Neutrophil (primary cell): ENCODE results near the gene FAM20A.

Experiments
- H3K27ac ChIP-seq: fragments of 200-600 bp; sonication (generic); 2 replicates; pipeline ENCODE4 v1.5.1; 2016; ENCODE audit warnings: mild to moderate bottlenecking, moderate library complexity
- H3K27me3 ChIP-seq: fragments of 200-600 bp; sonication (generic); 2 replicates; pipeline ENCODE4 v1.6.0; 2016; ENCODE audit warnings: mild to moderate bottlenecking
- H3K36me3 ChIP-seq: fragments of 200-600 bp; sonication (generic); 2 replicates; pipeline ENCODE4 v1.5.1; 2017
- H3K4me1 ChIP-seq, 2 experiments: fragments of 200-600 bp in 1 of 2; sonication (generic) in 1 of 2; 1 replicate in 1 of 2; 2 replicates in 1 of 2; pipeline versions ENCODE4 v1.5.1 to v1.6.1; 2013 to 2016; ENCODE audit warnings: low read depth in 1 of 2, low read length in 1 of 2, mild to moderate bottlenecking in 1 of 2, moderate library complexity in 1 of 2; ENCODE audit not compliant: control insufficient read depth in 1 of 2, insufficient read depth in 1 of 2
- H3K4me3 ChIP-seq, 2 experiments: fragments of 200-600 bp in 1 of 2; sonication (generic) in 1 of 2; 1 replicate in 1 of 2; 2 replicates in 1 of 2; pipeline ENCODE4 v1.5.1; 2013 to 2016; ENCODE audit warnings: low read depth in 1 of 2, low read length in 1 of 2, mild to moderate bottlenecking in 1 of 2, moderate library complexity in 1 of 2
- H3K9me3 ChIP-seq: fragments of 200-600 bp; sonication (generic); 2 replicates; pipeline ENCODE4 v1.5.1; 2016
- CTCF ChIP-seq: fragments of 200-600 bp; sonication (generic); IDR thresholded peaks from 2 replicates; pipeline ENCODE4 v1.5.1; 2016; ENCODE audit warnings: antibody characterized with exemption

The FAM20A gene

GRCh38 chr17:68565661-68566441 is 35.3 kb downstream of the FAM20A start:
- TF ChIP-seq CTCF, result no peak
- no peak overlapping the region for H3K4me3 ChIP-seq
- H3K27ac ChIP-seq, result no peak overlapping the region
- H3K27me3 ChIP-seq, result peaks cover 61% of the 10 kb centered on the region
- no peaks in the 10 kb centered on the region for H3K4me1 ChIP-seq
- no peaks in the 10 kb centered on the region for H3K9me3 ChIP-seq
- H3K36me3 ChIP-seq, result no peaks in the 10 kb centered on the region

GRCh38 chr17:68564415-68565111 is 36.6 kb downstream of the FAM20A start:
- H3K9me3 ChIP-seq, result no peaks in the 10 kb centered on the region
- H3K36me3 ChIP-seq, result no peaks in the 10 kb centered on the region
- peaks cover 51% of the 10 kb centered on the region for H3K27me3 ChIP-seq
- no peak overlapping the region for H3K27ac ChIP-seq
- no peak overlapping the region for H3K4me3 ChIP-seq
- no peak for TF ChIP-seq CTCF
- no peaks in the 10 kb centered on the region for H3K4me1 ChIP-seq

- Histone ChIP-seq H3K4me3 (no peak overlapping the region), H3K36me3 (no peaks in the 10 kb centered on the region), H3K27ac (no peak overlapping the region), H3K9me3 (no peaks in the 10 kb centered on the region), H3K4me1 (no peaks in the 10 kb centered on the region), H3K27me3 (peaks cover 38% of the 10 kb centered on the region)
- no peak for TF ChIP-seq CTCF
Measured at GRCh38 chr17:68562736-68563135, 38.4 kb downstream of the FAM20A start.

- Histone ChIP-seq H3K27me3 (peaks cover 29% of the 10 kb centered on the region), H3K4me3 (no peak overlapping the region), H3K36me3 (no peaks in the 10 kb centered on the region), H3K4me1 (no peaks in the 10 kb centered on the region), H3K27ac (no peak overlapping the region), H3K9me3 (no peaks in the 10 kb centered on the region)
- TF ChIP-seq CTCF, result no peak
Measured at GRCh38 chr17:68560966-68561720, 40.0 kb downstream of the FAM20A start.

- Histone ChIP-seq H3K36me3 (no peaks in the 10 kb centered on the region), H3K4me3 (no peak overlapping the region), H3K27ac (no peak overlapping the region), H3K27me3 (peaks cover 18% of the 10 kb centered on the region), H3K4me1 (no peaks in the 10 kb centered on the region), H3K9me3 (no peaks in the 10 kb centered on the region)
- TF ChIP-seq CTCF, result no peak
Measured at GRCh38 chr17:68559316-68559715, 41.9 kb downstream of the FAM20A start.
